ENCODE measurements around the gene ERI3. TPM values are rescaled to one million over a fixed set of nuclear protein-coding genes. Genes with fewer than 3 reads are reported as not detected.

The ERI3 gene
- total RNA-seq, 2 donors from 2014 or later, result 38.0 to 40.4 TPM

GRCh38 chr1:44256762-44257554 lies 98.1 kb downstream of the ERI3 start:
- Histone ChIP-seq H3K9me3 (no peaks in the 10 kb centered on the region), H3K4me3 (no peak overlapping the region), H3K27me3 (no peaks in the 10 kb centered on the region), H3K36me3 (no peaks in the 10 kb centered on the region), H3K4me1 (peaks cover 0 to 4% of the 10 kb centered on the region in 2 donors), H3K27ac (no peak overlapping the region)
- DNase-seq (ENCODE audit: low spot score), result no peak
- TF ChIP-seq CTCF (IDR thresholded peaks at IDR 0.05), result no peak

GRCh38 chr1:44254392-44254910 lies 100.6 kb downstream of the ERI3 start:
- no peaks in the 10 kb centered on the region for H3K36me3 ChIP-seq
- no peak for DNase-seq (ENCODE audit: low spot score)
- TF ChIP-seq CTCF (IDR thresholded peaks at IDR 0.05), result no peak
- H3K27me3 ChIP-seq, result no peaks in the 10 kb centered on the region
- peaks cover 0 to 28% of the 10 kb centered on the region in 2 donors for H3K4me1 ChIP-seq
- no peak overlapping the region for H3K27ac ChIP-seq
- H3K4me3 ChIP-seq, result no peak overlapping the region
- H3K9me3 ChIP-seq, result no peaks in the 10 kb centered on the region

GRCh38 chr1:44251989-44252671 lies 102.9 kb downstream of the ERI3 start:
- no peak overlapping the region for H3K27ac ChIP-seq
- TF ChIP-seq CTCF (IDR thresholded peaks at IDR 0.05), result no peak
- peaks cover 0 to 31% of the 10 kb centered on the region in 2 donors for H3K4me1 ChIP-seq
- H3K36me3 ChIP-seq, result no peaks in the 10 kb centered on the region
- no peak overlapping the region for H3K4me3 ChIP-seq
- no peaks in the 10 kb centered on the region for H3K9me3 ChIP-seq
- no peaks in the 10 kb centered on the region for H3K27me3 ChIP-seq
- no peak for DNase-seq (ENCODE audit: low spot score)

- no peak overlapping the region for H3K4me3 ChIP-seq
- H3K4me1 ChIP-seq, result peaks cover 0 to 31% of the 10 kb centered on the region in 2 donors
- no peaks in the 10 kb centered on the region for H3K36me3 ChIP-seq
- peak overlapping the region in 1 of 2 donors; percentile 85 for H3K27ac ChIP-seq
- no peak for DNase-seq (ENCODE audit: low spot score)
- no peaks in the 10 kb centered on the region for H3K9me3 ChIP-seq
- H3K27me3 ChIP-seq, result no peaks in the 10 kb centered on the region
- TF ChIP-seq CTCF (IDR thresholded peaks at IDR 0.05), result no peak
Measured at GRCh38 chr1:44251486-44251885, 103.6 kb downstream of the ERI3 start.

GRCh38 chr1:44250068-44250781 lies 104.8 kb downstream of the ERI3 start:
- no peak overlapping the region for H3K4me3 ChIP-seq

More at GRCh38 chr1:44250068-44250781, 104.8 kb downstream of the ERI3 start:
- TF ChIP-seq CTCF (IDR thresholded peaks at IDR 0.05), result no peak
- Histone ChIP-seq H3K9me3 (no peaks in the 10 kb centered on the region), H3K4me1 (peaks cover 0 to 31% of the 10 kb centered on the region in 2 donors), H3K27ac (peak overlapping the region; percentile 74 to 85), H3K36me3 (no peaks in the 10 kb centered on the region), H3K27me3 (no peaks in the 10 kb centered on the region)
- DNase-seq (ENCODE audit: low spot score), result peak; percentile 66

All from right atrium auricular region (tissue), 2 donors.